CD14-positive monocyte (primary cell): ENCODE data around the gene TTC3. TPM values are rescaled to one million over a fixed set of nuclear protein-coding genes. Genes with fewer than 3 reads are reported as not detected.

Experiments
- DNase-seq, 3 donors: peaks; one replicate each; pipeline ENCODE4 v3.0.0-alpha.2; 2011 to 2022
- H2AFZ ChIP-seq: 2 replicates; pipeline ENCODE4 v1.6.0; 2012; ENCODE audit warnings: mild to moderate bottlenecking, low read depth, low read length, inconsistent platforms; ENCODE audit not compliant: insufficient read depth, poor library complexity, severe bottlenecking
- H3K27ac ChIP-seq, 2 donors: 1 replicate in 1 of 2; 2 replicates in 1 of 2; pipeline ENCODE4 v1.5.1; 2012 to 2013; ENCODE audit warnings: low read length in 2 of 2, control low read depth in 1 of 2, inconsistent platforms in 1 of 2, low read depth in 1 of 2, mild to moderate bottlenecking in 1 of 2
- H3K27me3 ChIP-seq, 2 donors: one replicate each; pipeline versions ENCODE4 v1.6.0 to v1.6.1; 2011 to 2013; ENCODE audit warnings: low read length in 2 of 2; ENCODE audit not compliant: control insufficient read depth in 2 of 2, insufficient read depth in 2 of 2
- H3K36me3 ChIP-seq, 2 donors: replicated peaks in 1 of 2; 1 replicate in 1 of 2; 2 replicates in 1 of 2; pipeline versions ENCODE4 v1.5.1 to v1.6.1; 2012 to 2013; ENCODE audit warnings: low read length in 2 of 2, control low read depth in 1 of 2, inconsistent platforms in 1 of 2, mild to moderate bottlenecking in 1 of 2; ENCODE audit not compliant: insufficient read depth in 2 of 2, control insufficient read depth in 1 of 2
- H3K4me1 ChIP-seq, 2 donors: 1 replicate in 1 of 2; 2 replicates in 1 of 2; pipeline versions ENCODE4 v1.5.1 to v1.6.1; 2012 to 2013; ENCODE audit warnings: low read length in 2 of 2, control low read depth in 1 of 2, inconsistent platforms in 1 of 2, mild to moderate bottlenecking in 1 of 2, moderate library complexity in 1 of 2; ENCODE audit not compliant: insufficient read depth in 2 of 2, control insufficient read depth in 1 of 2
- H3K4me2 ChIP-seq: replicated peaks from 2 replicates; pipeline ENCODE3; 2012; ENCODE audit warnings: low read length, moderate library complexity, mild to moderate bottlenecking; ENCODE audit not compliant: poor library complexity, severe bottlenecking; ENCODE audit errors: extremely low read depth
- H3K4me3 ChIP-seq, 3 experiments: fragments of 200-600 bp in 1 of 3; sonication (generic) in 1 of 3; replicated peaks in 1 of 3; 1 replicate in 2 of 3; 2 replicates in 1 of 3; pipeline ENCODE4 v1.5.1; 2011 to 2013; ENCODE audit warnings: low read length in 3 of 3, mild to moderate bottlenecking in 3 of 3, control low read depth in 2 of 3, low read depth in 2 of 3, inconsistent platforms in 1 of 3, moderate library complexity in 1 of 3
- H3K79me2 ChIP-seq: 2 replicates; pipeline ENCODE4 v1.6.0; 2012; ENCODE audit warnings: mild to moderate bottlenecking, control low read depth, inconsistent platforms, low read length, moderate library complexity; ENCODE audit not compliant: insufficient read depth
- H3K9ac ChIP-seq: 2 replicates; pipeline ENCODE4 v1.6.0; 2017; ENCODE audit warnings: low read length, mild to moderate bottlenecking; ENCODE audit not compliant: insufficient read depth, poor library complexity, severe bottlenecking
- H3K9me3 ChIP-seq, 2 donors: replicated peaks in 1 of 2; 1 replicate in 1 of 2; 2 replicates in 1 of 2; pipeline versions ENCODE4 v1.5.1 to v1.6.1; 2012 to 2013; ENCODE audit warnings: low read length in 2 of 2, control low read depth in 1 of 2; ENCODE audit not compliant: control insufficient read depth in 1 of 2, insufficient read depth in 1 of 2
- H4K20me1 ChIP-seq: 2 replicates; pipeline ENCODE4 v1.6.0; 2012; ENCODE audit warnings: mild to moderate bottlenecking, low read length, control low read depth, moderate library complexity; ENCODE audit not compliant: insufficient read depth
- H3K27ac Mint-ChIP-seq, 7 donors: one replicate each; pipeline ENCODE4 v1.8.0; 2020; ENCODE audit warnings: mild to moderate bottlenecking in 7 of 7, mixed read lengths in 7 of 7, moderate library complexity in 6 of 7, inconsistent platforms in 2 of 7
- H3K27me3 Mint-ChIP-seq, 3 donors: one replicate each; pipeline ENCODE4 v1.8.0; 2021 to 2022; ENCODE audit warnings: low read depth in 3 of 3, mild to moderate bottlenecking in 3 of 3, mixed read lengths in 3 of 3, moderate library complexity in 3 of 3, inconsistent platforms in 1 of 3
- H3K36me3 Mint-ChIP-seq, 2 donors: one replicate each; pipeline ENCODE4 v1.8.0; 2020; ENCODE audit warnings: mixed read lengths in 2 of 2, inconsistent platforms in 1 of 2, mild to moderate bottlenecking in 1 of 2
- H3K4me1 Mint-ChIP-seq: one replicate; pipeline ENCODE4 v1.8.0; 2020; ENCODE audit warnings: mild to moderate bottlenecking, mixed read lengths
- H3K4me3 Mint-ChIP-seq, 2 donors: one replicate each; pipeline ENCODE4 v1.8.0; 2020; ENCODE audit warnings: mild to moderate bottlenecking in 2 of 2, mixed read lengths in 2 of 2, moderate library complexity in 1 of 2
- H3K9me3 Mint-ChIP-seq, 7 donors: one replicate each; pipeline ENCODE4 v1.8.0; 2020 to 2022; ENCODE audit warnings: mixed read lengths in 7 of 7, mild to moderate bottlenecking in 6 of 7, moderate library complexity in 6 of 7, inconsistent platforms in 2 of 7
- WGBS: methylation state at CpG from one replicate; pipeline ENCODE4 v1.1.5; 2013; ENCODE audit warnings: missing lambda C conversion rate; ENCODE audit not compliant: insufficient coverage; 5-methylcytosine and 5-hydroxymethylcytosine counted together
- intact Hi-C, 2 donors: fragments of 100-400 bp; cut with micrococcal nuclease; formaldehyde crosslinking; loops; one replicate each; pipeline versions ENCODE4 v1.15.0 to v1.15.1; 2023
- polyA plus RNA-seq, 3 donors: library from polyadenylated mRNA; depleted of rRNA in 1 of 3; unstranded in 2 of 3; stranded (reverse) in 1 of 3; fragments of 300-500 nt in 2 of 3; fragments of >200 nt in 1 of 3; fragmentation: Illumina TruSeq in 2 of 3; gene quantifications; 1 replicate in 2 of 3; 2 replicates in 1 of 3; pipeline ENCODE4 v1.2.3, GENCODE V29; 2012 to 2021
- TF ChIP-seq, protein P1 (sequence below): fragments of 200-600 bp; IDR thresholded peaks from one replicate; pipeline ENCODE4 v1.8.0; 2022; ENCODE audit warnings: antibody characterized with exemption, mild to moderate bottlenecking

TTC3 gene
- polyA plus RNA-seq, 3 donors, result 9.6 to 35.4 (median 17.9) TPM

DNA sequence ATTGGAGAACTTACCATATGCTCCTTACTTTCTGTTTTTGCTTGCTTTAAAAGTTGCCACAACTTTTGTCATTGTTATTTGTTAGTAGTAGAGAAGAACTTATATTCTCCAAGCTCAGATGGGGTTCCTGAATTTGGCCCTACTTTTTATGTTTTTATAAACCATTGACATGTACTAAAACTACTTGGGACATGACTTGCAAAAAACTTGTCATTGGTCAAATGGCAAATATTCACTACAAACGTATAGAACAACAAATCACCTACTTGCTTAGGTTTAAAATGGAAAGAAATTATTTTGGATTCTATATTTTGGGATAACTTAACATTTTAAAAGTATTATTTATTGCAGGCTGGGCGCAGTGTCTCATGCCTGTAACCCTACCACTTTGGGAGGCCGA lies 32.8 kb upstream of the TTC3 start:
- TF ChIP-seq, protein P1, sequence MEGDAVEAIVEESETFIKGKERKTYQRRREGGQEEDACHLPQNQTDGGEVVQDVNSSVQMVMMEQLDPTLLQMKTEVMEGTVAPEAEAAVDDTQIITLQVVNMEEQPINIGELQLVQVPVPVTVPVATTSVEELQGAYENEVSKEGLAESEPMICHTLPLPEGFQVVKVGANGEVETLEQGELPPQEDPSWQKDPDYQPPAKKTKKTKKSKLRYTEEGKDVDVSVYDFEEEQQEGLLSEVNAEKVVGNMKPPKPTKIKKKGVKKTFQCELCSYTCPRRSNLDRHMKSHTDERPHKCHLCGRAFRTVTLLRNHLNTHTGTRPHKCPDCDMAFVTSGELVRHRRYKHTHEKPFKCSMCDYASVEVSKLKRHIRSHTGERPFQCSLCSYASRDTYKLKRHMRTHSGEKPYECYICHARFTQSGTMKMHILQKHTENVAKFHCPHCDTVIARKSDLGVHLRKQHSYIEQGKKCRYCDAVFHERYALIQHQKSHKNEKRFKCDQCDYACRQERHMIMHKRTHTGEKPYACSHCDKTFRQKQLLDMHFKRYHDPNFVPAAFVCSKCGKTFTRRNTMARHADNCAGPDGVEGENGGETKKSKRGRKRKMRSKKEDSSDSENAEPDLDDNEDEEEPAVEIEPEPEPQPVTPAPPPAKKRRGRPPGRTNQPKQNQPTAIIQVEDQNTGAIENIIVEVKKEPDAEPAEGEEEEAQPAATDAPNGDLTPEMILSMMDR, result no peak
- intact Hi-C loops, result no loop called here
- no peaks in the 10 kb centered on the region for H3K9me3 ChIP-seq
- Mint-ChIP-seq H3K4me1 (peaks cover 5% of the 10 kb centered on the region), H3K9me3 (no peaks in the 10 kb centered on the region), H3K4me3 (no peak overlapping the region), H3K27me3 (peaks cover 0 to 5% (median 4%) of the 10 kb centered on the region in 3 donors), H3K27ac (no peak overlapping the region), H3K36me3 (no peaks in the 10 kb centered on the region)
- WGBS, result no CpG with 5 or more reads among the region's 3 CpGs
- H3K4me3 ChIP-seq, result no peak overlapping the region
- no peaks in the 10 kb centered on the region for H3K27me3 ChIP-seq
- H3K9ac ChIP-seq, result no peak overlapping the region
- no peak overlapping the region for H3K27ac ChIP-seq
- H3K36me3 ChIP-seq, result no peaks in the 10 kb centered on the region
- H2AFZ ChIP-seq, result no peak overlapping the region
- H3K4me1 ChIP-seq, result peaks cover 0 to 3% of the 10 kb centered on the region in 2 donors
- DNase-seq, result no peak
- H4K20me1 ChIP-seq, result no peaks in the 10 kb centered on the region
- no peaks in the 10 kb centered on the region for H3K79me2 ChIP-seq
- H3K4me2 ChIP-seq, result no peak overlapping the region

DNA sequence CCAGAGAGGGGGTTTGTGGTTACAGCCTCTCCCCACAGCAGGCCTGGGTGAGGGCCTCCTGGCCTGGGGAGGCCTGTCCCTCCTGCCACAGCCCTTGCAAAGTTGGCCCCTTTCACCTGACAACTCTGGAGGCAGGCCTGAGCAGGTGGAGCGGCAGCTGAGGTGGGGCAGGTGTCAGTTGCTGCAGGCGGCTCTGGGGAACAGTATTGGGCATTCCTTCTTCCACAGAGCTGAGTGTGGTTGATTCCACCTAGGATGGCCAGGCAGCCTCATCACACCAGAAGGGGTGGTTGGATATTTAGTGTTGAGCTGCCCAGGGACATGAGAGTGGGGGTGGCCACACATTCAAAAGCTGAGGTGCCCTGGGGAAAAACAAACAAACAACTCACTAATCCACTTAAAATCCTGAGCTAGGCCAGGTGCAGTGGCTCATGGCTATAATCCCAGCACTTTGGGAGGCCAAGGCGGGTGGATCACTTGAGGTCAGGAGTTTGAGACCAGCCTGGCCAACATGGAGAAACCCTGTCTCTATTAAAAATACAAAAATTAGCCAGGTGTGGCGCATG lies 31.3 kb upstream of the TTC3 start:
- TF ChIP-seq, protein P1, result no peak
- Mint-ChIP-seq H3K36me3 (no peaks in the 10 kb centered on the region), H3K27me3 (peaks cover 0 to 5% (median 5%) of the 10 kb centered on the region in 3 donors), H3K4me1 (peaks cover 10% of the 10 kb centered on the region), H3K4me3 (no peak overlapping the region), H3K27ac (no peak overlapping the region), H3K9me3 (no peaks in the 10 kb centered on the region)
- no peaks in the 10 kb centered on the region for H3K79me2 ChIP-seq
- no peak overlapping the region for H3K9ac ChIP-seq
- H3K9me3 ChIP-seq, result no peaks in the 10 kb centered on the region
- 100% methylated on average over 3 of the region's 4 CpGs for WGBS
- no peak for DNase-seq
- no peaks in the 10 kb centered on the region for H3K36me3 ChIP-seq
- H3K4me3 ChIP-seq, result no peak overlapping the region
- H3K4me1 ChIP-seq, result peaks cover 0 to 6% of the 10 kb centered on the region in 2 donors
- H3K4me2 ChIP-seq, result no peak overlapping the region
- H2AFZ ChIP-seq, result no peak overlapping the region
- no peaks in the 10 kb centered on the region for H3K27me3 ChIP-seq
- intact Hi-C loops, result no loop called here
- H3K27ac ChIP-seq, result no peak overlapping the region
- no peaks in the 10 kb centered on the region for H4K20me1 ChIP-seq
